Measurements from ENCODE around the gene NCSTN.

Gene NCSTN

DNA sequence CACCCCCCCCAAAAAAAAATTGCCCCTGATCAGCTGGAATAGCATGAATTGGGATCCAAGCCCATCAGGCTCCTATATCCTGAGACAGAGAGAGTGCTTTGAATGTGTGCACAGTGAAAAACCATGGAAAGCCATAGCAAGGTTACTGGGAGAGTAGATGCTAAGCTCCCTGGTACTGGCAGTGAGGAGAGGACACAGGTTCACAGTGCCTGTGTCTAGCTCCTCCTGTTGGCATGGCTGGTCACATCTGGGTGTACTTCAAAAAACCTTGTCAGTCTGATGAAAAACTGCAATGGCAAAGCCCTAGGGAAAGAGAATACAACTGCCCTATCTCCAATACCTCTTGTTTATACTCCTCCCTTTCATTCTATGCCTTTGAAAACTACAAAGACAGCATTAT lies 13.1 kb upstream of the NCSTN start:
- Mint-ChIP-seq H3K27me3 (no peaks in the 10 kb centered on the region), H3K4me3 (no peak overlapping the region), H3K4me1 (peaks cover 6% of the 10 kb centered on the region), H3K9me3 (no peaks in the 10 kb centered on the region), H3K36me3 (ENCODE audit: insufficient read depth) (peaks cover 73% of the 10 kb centered on the region), H3K27ac (ENCODE audit: low read depth) (peak overlapping the region; percentile 1)
- no peak for ATAC-seq (replicated peaks; ENCODE audit: extremely low read depth, poor library complexity, severe bottlenecking)
- DNase-seq (ENCODE audit: low spot score in 2 of 2), result no peak

DNA sequence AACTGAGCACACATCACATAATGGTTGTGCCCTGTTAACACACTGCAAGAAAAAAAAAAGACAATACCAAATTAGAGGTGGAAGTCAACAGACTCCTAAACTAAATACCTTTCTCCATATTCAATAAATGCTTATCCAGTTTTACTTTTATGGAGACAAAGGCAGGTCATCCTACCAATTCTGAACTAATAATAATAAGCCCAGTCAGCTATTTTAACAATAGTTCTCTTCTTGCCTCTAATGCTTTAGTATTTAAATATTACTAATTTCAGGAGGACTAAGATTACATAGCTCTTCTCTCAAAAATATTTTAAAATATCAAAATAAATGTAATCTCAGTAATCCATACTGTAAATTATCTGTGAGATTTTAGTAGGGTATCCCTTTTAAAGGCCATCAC lies 10.7 kb upstream of the NCSTN start:
- no peaks in the 10 kb centered on the region for H3K27me3 Mint-ChIP-seq

DNA sequence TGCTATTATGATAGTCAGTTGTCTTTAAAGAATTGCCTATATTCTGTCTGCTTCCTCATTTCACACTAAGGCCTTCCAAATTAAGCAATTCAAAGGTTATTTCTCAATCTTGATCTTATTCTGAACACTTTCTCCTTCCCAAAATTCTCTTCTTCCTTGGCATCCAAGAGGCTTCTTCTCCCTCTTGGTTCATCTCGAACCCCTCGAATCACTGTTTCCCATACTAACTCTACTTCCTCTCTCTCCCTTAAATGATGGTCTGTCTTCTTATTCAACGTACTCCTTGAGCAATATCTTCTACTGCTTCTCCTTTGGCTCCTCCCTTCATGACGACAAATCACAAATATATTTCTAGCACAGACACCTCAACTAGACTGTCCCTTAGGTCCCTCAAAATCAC lies 4.6 kb upstream of the NCSTN start:
- Mint-ChIP-seq H3K36me3 (ENCODE audit: insufficient read depth) (peaks cover 58% of the 10 kb centered on the region), H3K27me3 (no peaks in the 10 kb centered on the region), H3K9me3 (no peaks in the 10 kb centered on the region), H3K27ac (ENCODE audit: low read depth) (no peak overlapping the region), H3K4me1 (peaks cover 42% of the 10 kb centered on the region), H3K4me3 (no peak overlapping the region)
- no peak for DNase-seq (ENCODE audit: low spot score in 2 of 2)
- ATAC-seq (replicated peaks; ENCODE audit: extremely low read depth, poor library complexity, severe bottlenecking), result no peak

More for the DNA sequence above, 10.7 kb upstream of the NCSTN start:
- H3K36me3 Mint-ChIP-seq (ENCODE audit: insufficient read depth), result peaks cover 69% of the 10 kb centered on the region
- H3K4me3 Mint-ChIP-seq, result no peak overlapping the region
- no peak for ATAC-seq (replicated peaks; ENCODE audit: extremely low read depth, poor library complexity, severe bottlenecking)
- no peak overlapping the region for H3K27ac Mint-ChIP-seq (ENCODE audit: low read depth)
- no peaks in the 10 kb centered on the region for H3K9me3 Mint-ChIP-seq
- DNase-seq (ENCODE audit: low spot score in 2 of 2), result no peak
- peaks cover 6% of the 10 kb centered on the region for H3K4me1 Mint-ChIP-seq

DNA sequence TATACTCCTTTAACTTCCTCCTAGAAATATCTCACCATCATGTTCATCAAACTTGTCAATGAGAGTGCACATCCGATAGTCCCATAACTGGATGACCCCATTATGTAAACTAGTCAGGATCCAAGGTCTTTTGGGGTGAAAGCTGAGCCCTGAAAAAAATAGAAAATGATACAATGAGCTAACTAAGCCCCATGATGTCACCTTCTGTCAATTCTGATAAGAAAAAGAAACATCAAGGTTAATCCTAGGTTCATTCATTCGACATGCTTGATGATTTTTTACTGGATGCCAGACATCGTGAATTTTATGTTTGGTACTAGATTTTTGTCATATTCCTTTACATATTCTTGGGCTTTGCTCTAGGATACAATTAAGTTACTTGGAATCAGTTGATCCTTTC lies 3.0 kb upstream of the NCSTN start:
- Mint-ChIP-seq H3K27ac (ENCODE audit: low read depth) (peak overlapping the region; percentile 11), H3K4me3 (no peak overlapping the region), H3K4me1 (peaks cover 42% of the 10 kb centered on the region), H3K27me3 (no peaks in the 10 kb centered on the region), H3K36me3 (ENCODE audit: insufficient read depth) (peaks cover 52% of the 10 kb centered on the region), H3K9me3 (no peaks in the 10 kb centered on the region)
- DNase-seq (ENCODE audit: low spot score in 2 of 2) (no peak), ATAC-seq (replicated peaks; ENCODE audit: extremely low read depth, poor library complexity, severe bottlenecking) (no peak)

DNA sequence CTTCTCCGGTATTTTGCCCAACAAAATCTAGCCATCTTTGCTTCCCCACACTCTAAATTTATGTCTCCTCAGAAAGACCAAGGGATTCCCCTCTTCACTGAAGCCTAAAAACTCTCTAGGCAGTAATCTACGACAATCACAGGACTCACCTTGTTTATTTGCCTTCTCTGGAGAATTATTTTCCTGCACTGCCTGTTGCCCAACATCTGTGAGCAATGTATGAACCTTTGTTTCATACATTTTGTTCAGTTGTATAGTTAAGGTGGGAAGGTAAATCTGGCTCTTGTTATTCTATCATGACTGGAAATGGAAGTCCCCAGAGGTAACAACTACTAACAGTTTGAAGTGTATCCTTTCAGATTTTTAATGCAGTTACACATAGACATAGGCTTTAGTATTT lies 2.3 kb upstream of the NCSTN start:
- Mint-ChIP-seq H3K27ac (ENCODE audit: low read depth) (no peak overlapping the region), H3K9me3 (no peaks in the 10 kb centered on the region), H3K36me3 (ENCODE audit: insufficient read depth) (peaks cover 53% of the 10 kb centered on the region), H3K4me3 (no peak overlapping the region), H3K27me3 (no peaks in the 10 kb centered on the region), H3K4me1 (peaks cover 42% of the 10 kb centered on the region)
- DNase-seq (ENCODE audit: low spot score in 2 of 2) (no peak), ATAC-seq (replicated peaks; ENCODE audit: extremely low read depth, poor library complexity, severe bottlenecking) (no peak)

DNA sequence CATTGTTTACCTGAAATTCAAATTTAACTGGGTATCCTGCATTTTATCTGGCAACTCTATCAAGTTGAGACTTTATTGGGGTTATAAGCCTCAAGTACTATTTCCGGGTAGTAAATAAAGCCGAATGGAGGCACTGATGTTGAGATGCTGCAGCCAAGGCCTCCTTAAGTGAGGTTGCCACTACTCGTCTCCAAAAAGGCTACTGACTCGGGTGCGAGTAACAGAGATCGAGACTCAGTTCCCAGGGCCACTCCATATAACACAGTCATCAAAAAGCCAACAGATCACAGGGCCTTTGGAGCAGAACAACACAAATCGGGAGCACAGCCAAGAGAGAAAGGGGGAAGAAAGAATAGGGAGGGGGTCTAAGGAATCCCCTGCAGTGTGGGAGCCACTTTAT lies 657 bp upstream of the NCSTN start:
- H3K4me1 Mint-ChIP-seq, result peaks cover 47% of the 10 kb centered on the region
- DNase-seq (ENCODE audit: low spot score in 2 of 2) (no peak), ATAC-seq (replicated peaks; ENCODE audit: extremely low read depth, poor library complexity, severe bottlenecking) (peak; percentile 10)
- H3K9me3 Mint-ChIP-seq, result no peaks in the 10 kb centered on the region
- H3K36me3 Mint-ChIP-seq (ENCODE audit: insufficient read depth), result peaks cover 50% of the 10 kb centered on the region
- peak overlapping the region; percentile 100 for H3K27ac Mint-ChIP-seq (ENCODE audit: low read depth)
- H3K27me3 Mint-ChIP-seq, result no peaks in the 10 kb centered on the region
- H3K4me3 Mint-ChIP-seq, result peak overlapping the region; percentile 99

DNA sequence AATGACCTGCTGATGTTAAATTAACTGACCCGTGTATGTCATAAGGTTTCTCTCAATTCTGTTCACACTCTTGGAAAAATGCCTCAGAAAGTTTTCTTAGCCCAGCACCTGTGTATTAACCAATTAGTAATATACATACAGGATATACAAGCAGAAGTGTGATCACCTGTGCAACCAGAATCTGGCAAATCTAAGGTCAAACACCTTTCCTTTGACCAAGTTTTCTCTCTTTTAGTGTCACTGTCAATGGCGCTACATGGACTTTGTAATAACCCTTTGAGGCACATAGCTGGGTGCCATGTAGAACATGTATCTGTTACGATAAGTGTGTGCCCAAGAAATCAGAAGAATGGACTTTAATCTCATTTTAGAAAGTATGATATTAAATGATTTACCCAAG lies 1.1 kb downstream of the NCSTN start:
- DNase-seq (ENCODE audit: low spot score in 2 of 2) (no peak), ATAC-seq (replicated peaks; ENCODE audit: extremely low read depth, poor library complexity, severe bottlenecking) (no peak)
- H3K36me3 Mint-ChIP-seq (ENCODE audit: insufficient read depth), result peaks cover 38% of the 10 kb centered on the region
- peak overlapping the region; percentile 99 for H3K4me3 Mint-ChIP-seq
- peak overlapping the region; percentile 100 for H3K27ac Mint-ChIP-seq (ENCODE audit: low read depth)
- peaks cover 39% of the 10 kb centered on the region for H3K4me1 Mint-ChIP-seq
- no peaks in the 10 kb centered on the region for H3K9me3 Mint-ChIP-seq
- H3K27me3 Mint-ChIP-seq, result no peaks in the 10 kb centered on the region

DNA sequence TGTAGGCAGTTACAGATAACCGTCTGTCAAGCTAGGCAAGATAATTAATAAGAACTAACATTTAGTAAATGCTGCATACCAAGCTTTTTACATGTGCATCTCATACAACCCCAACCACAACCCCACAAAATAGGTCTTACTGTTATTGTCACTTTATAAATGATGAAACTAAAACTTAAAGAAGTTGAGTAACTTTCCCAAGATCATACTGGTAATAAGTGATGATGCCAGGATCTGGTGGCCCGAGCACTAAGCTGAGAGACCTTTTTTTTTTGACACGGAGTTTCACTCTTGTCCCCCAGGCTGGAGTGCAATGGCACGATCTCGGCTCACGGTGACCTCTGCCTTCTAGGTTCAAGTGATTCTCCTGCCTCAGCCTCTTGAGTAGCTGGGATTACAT lies 1.8 kb downstream of the NCSTN start:
- H3K36me3 Mint-ChIP-seq (ENCODE audit: insufficient read depth), result peaks cover 37% of the 10 kb centered on the region

DNA sequence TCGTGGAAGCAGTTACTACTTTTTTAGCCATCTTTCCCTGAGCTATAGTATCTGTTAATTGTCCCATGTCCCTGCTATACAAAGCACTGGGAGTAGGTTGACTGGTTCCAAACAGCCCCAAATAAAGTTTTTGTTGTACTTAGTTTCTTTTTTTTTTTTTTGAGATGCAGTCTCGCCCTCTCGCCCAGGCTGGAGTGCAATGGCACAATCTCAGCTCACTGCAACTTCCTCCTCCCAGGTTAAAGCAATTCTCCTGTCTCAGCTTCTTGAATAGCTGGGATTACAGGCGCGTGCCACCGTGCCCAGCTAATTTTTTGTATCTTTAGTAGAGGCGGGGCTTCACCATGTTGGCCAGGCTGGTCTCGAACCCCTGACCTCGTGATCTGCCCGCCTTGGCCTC lies 3.3 kb downstream of the NCSTN start:
- Mint-ChIP-seq H3K27ac (ENCODE audit: low read depth) (no peak overlapping the region), H3K9me3 (no peaks in the 10 kb centered on the region), H3K4me1 (peaks cover 28% of the 10 kb centered on the region), H3K36me3 (ENCODE audit: insufficient read depth) (peaks cover 41% of the 10 kb centered on the region), H3K27me3 (no peaks in the 10 kb centered on the region), H3K4me3 (no peak overlapping the region)
- no peak for DNase-seq (ENCODE audit: low spot score in 2 of 2)
- no peak for ATAC-seq (replicated peaks; ENCODE audit: extremely low read depth, poor library complexity, severe bottlenecking)

More for the DNA sequence above, 1.8 kb downstream of the NCSTN start:
- Mint-ChIP-seq H3K9me3 (no peaks in the 10 kb centered on the region), H3K27ac (ENCODE audit: low read depth) (no peak overlapping the region), H3K4me1 (peaks cover 36% of the 10 kb centered on the region), H3K27me3 (no peaks in the 10 kb centered on the region), H3K4me3 (peak overlapping the region; percentile 99)
- DNase-seq (ENCODE audit: low spot score in 2 of 2) (no peak), ATAC-seq (replicated peaks; ENCODE audit: extremely low read depth, poor library complexity, severe bottlenecking) (no peak)

DNA sequence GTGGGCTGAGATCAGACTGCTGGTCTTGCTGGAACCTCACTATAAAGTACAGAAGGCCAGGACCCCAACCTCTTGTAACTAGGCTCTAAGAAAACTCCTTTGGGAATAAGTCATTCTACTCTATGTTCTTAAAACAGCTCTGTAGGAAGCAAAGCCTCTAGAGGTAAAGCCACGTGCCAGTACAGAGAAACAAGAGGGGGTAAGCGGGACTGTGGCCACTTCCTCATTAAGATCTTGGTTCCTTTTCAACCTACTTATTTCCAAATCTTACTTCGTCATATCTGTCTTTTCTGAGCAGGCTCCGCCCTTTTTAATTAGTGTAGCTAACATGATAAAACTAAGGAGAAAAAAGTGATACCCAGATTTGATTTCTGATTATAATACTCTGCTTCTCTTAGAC lies 3.8 kb downstream of the NCSTN start:
- peaks cover 26% of the 10 kb centered on the region for H3K4me1 Mint-ChIP-seq
- no peak overlapping the region for H3K4me3 Mint-ChIP-seq
- H3K27ac Mint-ChIP-seq (ENCODE audit: low read depth), result no peak overlapping the region
- H3K9me3 Mint-ChIP-seq, result no peaks in the 10 kb centered on the region
- peaks cover 44% of the 10 kb centered on the region for H3K36me3 Mint-ChIP-seq (ENCODE audit: insufficient read depth)
- no peaks in the 10 kb centered on the region for H3K27me3 Mint-ChIP-seq
- no peak for ATAC-seq (replicated peaks; ENCODE audit: extremely low read depth, poor library complexity, severe bottlenecking)
- DNase-seq (ENCODE audit: low spot score in 2 of 2), result no peak

DNA sequence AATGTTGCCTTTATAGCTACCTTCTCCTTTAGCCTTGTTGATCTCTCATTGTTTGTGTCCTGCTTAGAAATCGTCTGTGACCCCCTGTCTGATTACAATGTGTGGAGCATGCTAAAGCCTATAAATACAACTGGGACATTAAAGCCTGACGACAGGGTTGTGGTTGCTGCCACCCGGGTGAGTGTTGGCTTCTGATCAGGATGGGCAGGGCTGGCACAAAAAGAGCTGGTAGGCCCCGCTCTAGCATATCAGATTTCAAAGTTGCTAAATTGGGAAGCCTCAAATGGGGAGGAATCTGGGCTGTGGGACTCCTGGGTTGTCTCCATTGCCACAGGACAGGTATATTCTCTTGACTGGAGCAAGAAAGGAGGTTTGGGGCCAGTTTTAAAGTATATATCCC lies 8.4 kb downstream of the NCSTN start:
- Mint-ChIP-seq H3K9me3 (no peaks in the 10 kb centered on the region), H3K27me3 (no peaks in the 10 kb centered on the region), H3K36me3 (ENCODE audit: insufficient read depth) (peaks cover 45% of the 10 kb centered on the region), H3K4me1 (peaks cover 13% of the 10 kb centered on the region), H3K27ac (ENCODE audit: low read depth) (no peak overlapping the region), H3K4me3 (no peak overlapping the region)
- ATAC-seq (replicated peaks; ENCODE audit: extremely low read depth, poor library complexity, severe bottlenecking) (no peak), DNase-seq (ENCODE audit: low spot score in 2 of 2) (no peak)

DNA sequence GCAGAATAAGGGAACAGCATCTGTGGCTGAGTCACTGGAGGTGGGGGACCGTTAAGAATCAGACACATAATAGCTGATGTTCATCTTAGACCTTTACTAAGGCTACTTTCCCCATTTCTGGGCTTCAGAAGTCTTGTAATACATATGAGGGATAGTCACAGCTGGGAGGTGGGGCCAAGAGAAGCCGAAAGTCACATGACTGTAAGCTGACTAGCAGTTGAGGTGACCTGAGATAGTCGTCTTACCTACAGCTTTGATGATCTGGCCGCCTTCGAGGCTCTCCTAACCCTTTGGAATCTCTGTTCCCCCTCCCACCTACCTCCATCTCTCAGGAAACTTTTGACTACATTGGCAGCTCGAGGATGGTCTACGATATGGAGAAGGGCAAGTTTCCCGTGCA lies 9.4 kb downstream of the NCSTN start:
- ATAC-seq (replicated peaks; ENCODE audit: extremely low read depth, poor library complexity, severe bottlenecking) (no peak), DNase-seq (ENCODE audit: low spot score in 2 of 2) (no peak)
- Mint-ChIP-seq H3K27me3 (no peaks in the 10 kb centered on the region), H3K36me3 (ENCODE audit: insufficient read depth) (peaks cover 43% of the 10 kb centered on the region), H3K27ac (ENCODE audit: low read depth) (no peak overlapping the region), H3K4me3 (no peak overlapping the region), H3K9me3 (no peaks in the 10 kb centered on the region), H3K4me1 (peaks cover 7% of the 10 kb centered on the region)

DNA sequence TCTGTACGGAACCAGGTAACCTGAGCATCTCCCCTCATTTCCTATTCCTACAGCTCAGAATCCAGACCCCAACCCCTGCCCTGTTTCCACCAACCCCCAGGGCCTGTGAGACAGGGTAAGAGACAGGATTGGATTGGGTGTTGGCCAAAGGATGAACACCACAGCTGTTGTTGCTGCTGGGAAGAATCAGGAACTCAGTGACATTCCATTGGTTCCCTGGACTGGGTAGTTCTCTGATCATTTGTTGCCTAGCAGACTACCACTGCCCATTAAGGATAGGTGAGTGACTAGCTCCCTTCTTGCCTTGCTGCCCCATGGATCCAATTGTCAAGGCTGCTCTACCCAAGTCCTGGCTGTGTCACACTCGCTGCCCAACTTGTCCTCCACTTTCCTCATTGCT lies 10.0 kb downstream of the NCSTN start:
- Mint-ChIP-seq H3K9me3 (no peaks in the 10 kb centered on the region), H3K36me3 (ENCODE audit: insufficient read depth) (peaks cover 50% of the 10 kb centered on the region), H3K27me3 (no peaks in the 10 kb centered on the region), H3K4me3 (no peak overlapping the region), H3K27ac (ENCODE audit: low read depth) (no peak overlapping the region), H3K4me1 (peaks cover under 1% of the 10 kb centered on the region)
- DNase-seq (ENCODE audit: low spot score in 2 of 2) (no peak), ATAC-seq (replicated peaks; ENCODE audit: extremely low read depth, poor library complexity, severe bottlenecking) (no peak)

DNA sequence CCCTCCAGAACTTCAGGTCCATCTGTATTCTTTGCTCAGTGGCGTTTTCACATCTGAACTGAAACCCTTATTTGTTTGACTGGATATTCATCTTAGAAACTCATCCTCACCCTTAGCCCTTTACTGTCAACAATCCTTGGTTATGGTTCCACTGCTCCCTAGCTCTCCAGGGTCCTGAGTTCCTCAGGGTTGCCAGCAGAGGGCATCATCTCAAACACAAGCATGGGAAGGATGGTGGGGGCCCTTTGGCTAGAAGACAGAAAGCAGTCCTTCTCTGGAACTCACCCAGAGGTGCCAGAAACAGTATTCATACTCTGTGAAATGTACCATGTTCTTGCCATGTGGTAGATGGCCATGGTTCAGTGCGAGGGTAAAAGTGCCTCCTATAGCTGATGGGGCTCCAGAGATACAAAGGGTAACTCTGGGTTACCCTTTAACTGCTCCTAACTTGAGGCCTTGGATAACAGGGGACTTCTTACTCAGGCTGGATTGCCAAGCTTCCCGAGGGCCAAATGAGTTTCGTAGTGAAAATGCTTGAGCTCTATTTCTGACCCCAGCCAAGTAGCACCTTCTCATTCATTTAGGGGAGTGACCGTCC lies 11.3 kb downstream of the NCSTN start:
- Mint-ChIP-seq H3K27ac (ENCODE audit: low read depth) (no peak overlapping the region), H3K27me3 (no peaks in the 10 kb centered on the region), H3K9me3 (no peaks in the 10 kb centered on the region), H3K4me1 (no peaks in the 10 kb centered on the region), H3K36me3 (ENCODE audit: insufficient read depth) (peaks cover 54% of the 10 kb centered on the region), H3K4me3 (no peak overlapping the region)
- DNase-seq (ENCODE audit: low spot score in 2 of 2) (no peak), ATAC-seq (replicated peaks; ENCODE audit: extremely low read depth, poor library complexity, severe bottlenecking) (no peak)
